ENCODE results near the gene PTPRD.

DNA sequence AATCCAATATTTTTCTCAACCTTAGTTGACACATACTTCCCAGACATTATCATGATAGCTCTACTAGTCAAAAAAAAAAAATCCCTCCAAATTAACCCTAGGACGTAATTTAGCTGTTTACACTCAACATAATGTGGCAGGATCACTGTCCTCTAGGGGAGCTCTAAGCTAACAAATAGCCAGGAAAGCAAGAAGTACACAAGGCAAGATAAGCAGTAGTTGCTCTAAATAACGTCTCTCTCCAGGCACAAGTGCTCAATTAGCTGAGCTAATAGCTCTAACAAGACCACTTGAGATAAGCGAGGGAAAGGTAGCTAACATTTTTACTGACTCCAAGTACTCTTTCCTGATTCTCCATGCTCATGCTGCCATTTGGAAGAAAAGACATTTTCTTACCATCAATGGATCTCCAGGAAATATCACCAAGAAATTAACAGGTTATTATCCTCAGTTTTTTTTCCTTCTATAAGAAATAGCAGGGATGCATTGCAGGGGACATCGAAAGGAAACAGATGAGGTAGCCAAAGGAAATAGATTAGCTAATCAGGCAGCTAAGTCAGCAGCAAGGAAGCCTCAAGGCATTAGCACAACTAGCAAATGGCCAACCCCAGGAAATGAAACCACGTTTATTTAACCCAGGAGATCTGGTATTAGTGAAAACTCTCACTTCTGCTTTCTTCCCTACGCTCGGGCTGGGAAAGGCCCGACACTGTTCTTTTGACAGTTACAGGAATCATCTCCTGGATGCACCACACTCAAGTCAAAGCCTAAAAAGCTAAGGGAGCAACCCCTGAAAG is 614.1 kb downstream of the PTPRD start:
- TF ChIP-seq, protein P1, sequence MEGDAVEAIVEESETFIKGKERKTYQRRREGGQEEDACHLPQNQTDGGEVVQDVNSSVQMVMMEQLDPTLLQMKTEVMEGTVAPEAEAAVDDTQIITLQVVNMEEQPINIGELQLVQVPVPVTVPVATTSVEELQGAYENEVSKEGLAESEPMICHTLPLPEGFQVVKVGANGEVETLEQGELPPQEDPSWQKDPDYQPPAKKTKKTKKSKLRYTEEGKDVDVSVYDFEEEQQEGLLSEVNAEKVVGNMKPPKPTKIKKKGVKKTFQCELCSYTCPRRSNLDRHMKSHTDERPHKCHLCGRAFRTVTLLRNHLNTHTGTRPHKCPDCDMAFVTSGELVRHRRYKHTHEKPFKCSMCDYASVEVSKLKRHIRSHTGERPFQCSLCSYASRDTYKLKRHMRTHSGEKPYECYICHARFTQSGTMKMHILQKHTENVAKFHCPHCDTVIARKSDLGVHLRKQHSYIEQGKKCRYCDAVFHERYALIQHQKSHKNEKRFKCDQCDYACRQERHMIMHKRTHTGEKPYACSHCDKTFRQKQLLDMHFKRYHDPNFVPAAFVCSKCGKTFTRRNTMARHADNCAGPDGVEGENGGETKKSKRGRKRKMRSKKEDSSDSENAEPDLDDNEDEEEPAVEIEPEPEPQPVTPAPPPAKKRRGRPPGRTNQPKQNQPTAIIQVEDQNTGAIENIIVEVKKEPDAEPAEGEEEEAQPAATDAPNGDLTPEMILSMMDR (IDR thresholded peaks at IDR 0.05): peak; percentile 59; the same call in 1 of the 2 replicates
- TF ChIP-seq, protein P2, sequence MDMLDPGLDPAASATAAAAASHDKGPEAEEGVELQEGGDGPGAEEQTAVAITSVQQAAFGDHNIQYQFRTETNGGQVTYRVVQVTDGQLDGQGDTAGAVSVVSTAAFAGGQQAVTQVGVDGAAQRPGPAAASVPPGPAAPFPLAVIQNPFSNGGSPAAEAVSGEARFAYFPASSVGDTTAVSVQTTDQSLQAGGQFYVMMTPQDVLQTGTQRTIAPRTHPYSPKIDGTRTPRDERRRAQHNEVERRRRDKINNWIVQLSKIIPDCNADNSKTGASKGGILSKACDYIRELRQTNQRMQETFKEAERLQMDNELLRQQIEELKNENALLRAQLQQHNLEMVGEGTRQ (CRISPR knock-in tag; IDR thresholded peaks at IDR 0.05): no peak
- TF ChIP-seq, protein P3, sequence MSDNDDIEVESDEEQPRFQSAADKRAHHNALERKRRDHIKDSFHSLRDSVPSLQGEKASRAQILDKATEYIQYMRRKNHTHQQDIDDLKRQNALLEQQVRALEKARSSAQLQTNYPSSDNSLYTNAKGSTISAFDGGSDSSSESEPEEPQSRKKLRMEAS (CRISPR knock-in tag; IDR thresholded peaks at IDR 0.05): no peak
- TF ChIP-seq SP1 (CRISPR knock-in tag; conservative IDR thresholded peaks at IDR 0.05) (no peak), ZNF121 (CRISPR knock-in tag; IDR thresholded peaks at IDR 0.05) (no peak), TEAD4 (CRISPR knock-in tag; IDR thresholded peaks at IDR 0.05) (no peak), ATF1 (CRISPR knock-in tag; IDR thresholded peaks at IDR 0.05) (no peak)
